DND-41 (cell line): ENCODE data around the gene SEMA3A.

Experiments
- ATAC-seq: fragments of 200-7000 bp; cut with Tn5 transposase; 3 replicates; pipeline ENCODE4 v1.9.1; 2021; ENCODE audit warnings: low read depth; ENCODE audit not compliant: insufficient read depth
- DNase-seq: peaks from one replicate; pipeline ENCODE4 v3.0.0-alpha.2; 2020
- H2AFZ ChIP-seq: 2 replicates; pipeline ENCODE4 v1.6.0; 2012; ENCODE audit warnings: low read depth, low read length
- H3K27ac ChIP-seq: 2 replicates; pipeline ENCODE4 v1.5.1; 2012; ENCODE audit warnings: low read length, inconsistent platforms
- H3K27me3 ChIP-seq: fragments of 200-600 bp; sonication (generic); 2 replicates; pipeline ENCODE4 v1.6.0; 2012; ENCODE audit warnings: low read length, mild to moderate bottlenecking, inconsistent platforms; ENCODE audit not compliant: insufficient read depth, poor library complexity
- H3K36me3 ChIP-seq: 2 replicates; pipeline ENCODE4 v1.5.1; 2012; ENCODE audit warnings: low read length, inconsistent platforms; ENCODE audit not compliant: insufficient read depth
- H3K4me1 ChIP-seq: 2 replicates; pipeline ENCODE4 v1.5.1; 2012; ENCODE audit warnings: mild to moderate bottlenecking, low read length; ENCODE audit not compliant: insufficient read depth
- H3K4me2 ChIP-seq: 2 replicates; pipeline ENCODE4 v1.6.0; 2012; ENCODE audit warnings: mild to moderate bottlenecking, moderate library complexity, low read length, inconsistent platforms; ENCODE audit not compliant: insufficient read depth
- H3K4me3 ChIP-seq, 2 experiments: fragments of 200-600 bp in 1 of 2; shearing (Covaris generic) in 1 of 2; 2 replicates each; pipeline ENCODE4 v1.5.1; 2012 to 2016; ENCODE audit warnings: inconsistent platforms in 2 of 2, low read length in 2 of 2, mild to moderate bottlenecking in 2 of 2, low read depth in 1 of 2, moderate library complexity in 1 of 2
- H3K79me2 ChIP-seq: 2 replicates; pipeline ENCODE4 v1.6.0; 2012; ENCODE audit warnings: low read length, inconsistent platforms; ENCODE audit not compliant: insufficient read depth
- H3K9ac ChIP-seq: 2 replicates; pipeline ENCODE4 v1.6.0; 2012; ENCODE audit warnings: low read depth, mild to moderate bottlenecking, inconsistent platforms, low read length, moderate library complexity
- H3K9me3 ChIP-seq: 2 replicates; pipeline ENCODE4 v1.5.1; 2012; ENCODE audit warnings: low read length, moderate library complexity, mild to moderate bottlenecking, inconsistent platforms; ENCODE audit not compliant: insufficient read depth, severe bottlenecking
- H4K20me1 ChIP-seq: 2 replicates; pipeline ENCODE4 v1.6.0; 2012; ENCODE audit warnings: low read length; ENCODE audit not compliant: insufficient read depth
- EZH2 ChIP-seq: IDR thresholded peaks from 3 replicates; pipeline ENCODE4 v1.6.1; 2012; ENCODE audit warnings: borderline replicate concordance, low read depth, mild to moderate bottlenecking, moderate library complexity, low read length, inconsistent platforms; ENCODE audit not compliant: severe bottlenecking
- TF ChIP-seq, protein P1 (sequence below): IDR thresholded peaks from 2 replicates; pipeline ENCODE4 v1.5.1; 2012; ENCODE audit warnings: borderline replicate concordance, low read length, moderate library complexity, mild to moderate bottlenecking; ENCODE audit not compliant: poor library complexity, severe bottlenecking; ENCODE audit errors: extremely low read depth

SEMA3A gene

DNA sequence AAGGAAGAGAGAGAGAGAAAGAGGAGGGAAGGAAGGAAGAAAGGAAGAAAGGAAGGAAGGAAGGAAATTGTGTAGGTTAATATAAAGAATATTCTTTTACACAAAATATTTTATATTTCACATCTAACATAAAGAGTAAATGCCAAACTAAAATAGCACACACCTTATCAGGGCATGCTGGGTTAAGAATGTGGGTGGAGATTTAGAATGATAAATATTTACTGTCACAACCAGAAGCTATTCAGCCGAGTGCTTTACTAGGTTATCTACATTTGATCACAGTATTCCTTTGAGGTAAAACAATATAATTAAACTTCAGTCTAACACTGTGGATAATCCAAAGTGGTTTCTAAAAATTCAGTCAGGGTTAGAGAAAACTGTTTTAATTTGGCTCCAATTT, 103.3 kb downstream of the SEMA3A start:
- peak overlapping the region in 1 of 2 experiments; percentile 43; a peak in 1 of 4 replicates for H3K4me3 ChIP-seq

GRCh38 chr7:84088802-84089201, 105.8 kb downstream of the SEMA3A start:
- H3K4me2 ChIP-seq: no peak overlapping the region
- ATAC-seq: no peak
- no peak overlapping the region for H3K4me3 ChIP-seq
- peaks cover 45% of the 10 kb centered on the region for H3K4me1 ChIP-seq
- H3K79me2 ChIP-seq: no peaks in the 10 kb centered on the region
- TF ChIP-seq, protein P1, sequence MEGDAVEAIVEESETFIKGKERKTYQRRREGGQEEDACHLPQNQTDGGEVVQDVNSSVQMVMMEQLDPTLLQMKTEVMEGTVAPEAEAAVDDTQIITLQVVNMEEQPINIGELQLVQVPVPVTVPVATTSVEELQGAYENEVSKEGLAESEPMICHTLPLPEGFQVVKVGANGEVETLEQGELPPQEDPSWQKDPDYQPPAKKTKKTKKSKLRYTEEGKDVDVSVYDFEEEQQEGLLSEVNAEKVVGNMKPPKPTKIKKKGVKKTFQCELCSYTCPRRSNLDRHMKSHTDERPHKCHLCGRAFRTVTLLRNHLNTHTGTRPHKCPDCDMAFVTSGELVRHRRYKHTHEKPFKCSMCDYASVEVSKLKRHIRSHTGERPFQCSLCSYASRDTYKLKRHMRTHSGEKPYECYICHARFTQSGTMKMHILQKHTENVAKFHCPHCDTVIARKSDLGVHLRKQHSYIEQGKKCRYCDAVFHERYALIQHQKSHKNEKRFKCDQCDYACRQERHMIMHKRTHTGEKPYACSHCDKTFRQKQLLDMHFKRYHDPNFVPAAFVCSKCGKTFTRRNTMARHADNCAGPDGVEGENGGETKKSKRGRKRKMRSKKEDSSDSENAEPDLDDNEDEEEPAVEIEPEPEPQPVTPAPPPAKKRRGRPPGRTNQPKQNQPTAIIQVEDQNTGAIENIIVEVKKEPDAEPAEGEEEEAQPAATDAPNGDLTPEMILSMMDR: no peak
- TF ChIP-seq EZH2: no peak
- H3K9me3 ChIP-seq: no peaks in the 10 kb centered on the region
- no peaks in the 10 kb centered on the region for H4K20me1 ChIP-seq
- no peak overlapping the region for H3K27ac ChIP-seq
- no peaks in the 10 kb centered on the region for H3K27me3 ChIP-seq
- no peak overlapping the region for H3K9ac ChIP-seq
- DNase-seq: no peak
- no peak overlapping the region for H2AFZ ChIP-seq
- H3K36me3 ChIP-seq: no peaks in the 10 kb centered on the region

More for the DNA sequence above, 103.3 kb downstream of the SEMA3A start:
- Histone ChIP-seq H3K4me1 (peaks cover 38% of the 10 kb centered on the region), H3K27ac (peak overlapping the region; percentile 93), H2AFZ (peak overlapping the region; percentile 28), H3K79me2 (no peaks in the 10 kb centered on the region), H3K4me2 (peak overlapping the region; percentile 61), H4K20me1 (no peaks in the 10 kb centered on the region), H3K9ac (peak overlapping the region; percentile 56), H3K36me3 (no peaks in the 10 kb centered on the region), H3K9me3 (no peaks in the 10 kb centered on the region), H3K27me3 (no peaks in the 10 kb centered on the region)
- no peak for DNase-seq
- TF ChIP-seq, protein P1: no peak
- TF ChIP-seq EZH2: no peak
- peak; percentile 39; the same call in 2 of the 3 replicates for ATAC-seq

DNA sequence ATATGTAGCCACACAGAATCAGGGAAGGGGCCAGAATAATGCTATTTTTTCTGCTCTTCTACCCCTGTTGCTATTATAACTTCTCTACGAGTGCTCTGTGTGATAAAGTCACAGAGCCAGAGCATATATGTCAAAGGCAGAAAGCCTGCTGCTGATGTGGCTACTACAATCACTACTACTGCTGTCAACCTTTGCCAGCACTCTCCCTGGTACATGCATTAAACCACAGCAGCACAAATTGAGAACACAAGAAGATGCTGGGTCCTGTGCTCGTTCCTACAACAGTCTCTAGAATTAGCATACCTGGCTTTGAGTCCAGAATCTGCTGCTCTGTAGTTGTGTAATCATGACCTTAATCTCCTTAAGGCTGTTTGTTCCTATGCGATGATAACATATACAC, 108.6 kb downstream of the SEMA3A start:
- Histone ChIP-seq H3K27me3 (no peaks in the 10 kb centered on the region), H2AFZ (peak overlapping the region; percentile 54), H3K9me3 (no peaks in the 10 kb centered on the region), H3K36me3 (no peaks in the 10 kb centered on the region), H3K79me2 (no peaks in the 10 kb centered on the region), H3K9ac (no peak overlapping the region), H3K4me1 (peaks cover 25% of the 10 kb centered on the region), H3K4me3 (no peak overlapping the region), H3K27ac (no peak overlapping the region; the same call in 1 of the 2 replicates), H3K4me2 (no peak overlapping the region), H4K20me1 (no peaks in the 10 kb centered on the region)
- DNase-seq: no peak
- no peak for TF ChIP-seq EZH2
- TF ChIP-seq, protein P1: no peak
- peak; percentile 41; the same call in 2 of the 3 replicates for ATAC-seq

- H3K27me3 ChIP-seq: no peaks in the 10 kb centered on the region
- no peaks in the 10 kb centered on the region for H3K36me3 ChIP-seq
Observed at GRCh38 chr7:84085147-84085546, 109.4 kb downstream of the SEMA3A start.

More at GRCh38 chr7:84085147-84085546, 109.4 kb downstream of the SEMA3A start:
- H3K79me2 ChIP-seq: no peaks in the 10 kb centered on the region
- H3K4me1 ChIP-seq: peaks cover 20% of the 10 kb centered on the region
- DNase-seq: no peak
- no peak overlapping the region for H3K27ac ChIP-seq
- H4K20me1 ChIP-seq: no peaks in the 10 kb centered on the region
- no peak overlapping the region for H3K9ac ChIP-seq
- 0 out of 4 replicates have a peak overlapping the region, but pooled peaks of 1 of the 2 experiments have one; percentile 0 for H3K4me3 ChIP-seq
- no peak overlapping the region for H3K4me2 ChIP-seq
- TF ChIP-seq EZH2: no peak
- TF ChIP-seq, protein P1: no peak
- ATAC-seq: no peak
- no peaks in the 10 kb centered on the region for H3K9me3 ChIP-seq
- no peak overlapping the region for H2AFZ ChIP-seq
